ENCODE measurements around the gene CBLN2.

CBLN2 gene

DNA sequence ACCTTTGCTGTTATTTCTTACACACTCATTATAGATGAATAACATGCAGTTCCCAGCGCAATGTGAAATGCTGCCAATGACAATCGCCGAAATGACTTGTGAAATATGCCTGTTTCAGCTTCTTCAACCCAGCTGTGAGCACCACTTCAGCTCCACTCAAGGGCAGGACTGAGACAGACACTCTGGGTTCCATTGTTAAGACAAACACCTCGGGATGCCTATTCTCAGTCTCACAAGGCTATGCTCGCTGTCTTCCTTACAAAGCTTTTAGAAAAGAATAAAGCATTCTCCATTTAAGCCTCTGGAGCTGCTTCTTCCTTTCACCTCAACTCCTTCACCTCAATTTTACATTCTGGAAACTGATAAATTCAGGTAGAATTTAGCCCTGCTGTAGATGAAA is 4.2 kb downstream of the CBLN2 start:
- H3K4me1 Mint-ChIP-seq, result peaks cover 19% of the 10 kb centered on the region
- H3K27ac Mint-ChIP-seq, result no peak overlapping the region
- peaks cover 85% of the 10 kb centered on the region for H3K27me3 Mint-ChIP-seq (ENCODE audit: low read depth, poor library complexity)
- H3K9me3 Mint-ChIP-seq, result no peaks in the 10 kb centered on the region
- DNase-seq, result no peak
- no peaks in the 10 kb centered on the region for H3K36me3 Mint-ChIP-seq (ENCODE audit: low read depth)
- TF ChIP-seq, protein P1, sequence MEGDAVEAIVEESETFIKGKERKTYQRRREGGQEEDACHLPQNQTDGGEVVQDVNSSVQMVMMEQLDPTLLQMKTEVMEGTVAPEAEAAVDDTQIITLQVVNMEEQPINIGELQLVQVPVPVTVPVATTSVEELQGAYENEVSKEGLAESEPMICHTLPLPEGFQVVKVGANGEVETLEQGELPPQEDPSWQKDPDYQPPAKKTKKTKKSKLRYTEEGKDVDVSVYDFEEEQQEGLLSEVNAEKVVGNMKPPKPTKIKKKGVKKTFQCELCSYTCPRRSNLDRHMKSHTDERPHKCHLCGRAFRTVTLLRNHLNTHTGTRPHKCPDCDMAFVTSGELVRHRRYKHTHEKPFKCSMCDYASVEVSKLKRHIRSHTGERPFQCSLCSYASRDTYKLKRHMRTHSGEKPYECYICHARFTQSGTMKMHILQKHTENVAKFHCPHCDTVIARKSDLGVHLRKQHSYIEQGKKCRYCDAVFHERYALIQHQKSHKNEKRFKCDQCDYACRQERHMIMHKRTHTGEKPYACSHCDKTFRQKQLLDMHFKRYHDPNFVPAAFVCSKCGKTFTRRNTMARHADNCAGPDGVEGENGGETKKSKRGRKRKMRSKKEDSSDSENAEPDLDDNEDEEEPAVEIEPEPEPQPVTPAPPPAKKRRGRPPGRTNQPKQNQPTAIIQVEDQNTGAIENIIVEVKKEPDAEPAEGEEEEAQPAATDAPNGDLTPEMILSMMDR (IDR thresholded peaks at IDR 0.05), result no peak
- H3K4me3 Mint-ChIP-seq, result no peak overlapping the region

DNA sequence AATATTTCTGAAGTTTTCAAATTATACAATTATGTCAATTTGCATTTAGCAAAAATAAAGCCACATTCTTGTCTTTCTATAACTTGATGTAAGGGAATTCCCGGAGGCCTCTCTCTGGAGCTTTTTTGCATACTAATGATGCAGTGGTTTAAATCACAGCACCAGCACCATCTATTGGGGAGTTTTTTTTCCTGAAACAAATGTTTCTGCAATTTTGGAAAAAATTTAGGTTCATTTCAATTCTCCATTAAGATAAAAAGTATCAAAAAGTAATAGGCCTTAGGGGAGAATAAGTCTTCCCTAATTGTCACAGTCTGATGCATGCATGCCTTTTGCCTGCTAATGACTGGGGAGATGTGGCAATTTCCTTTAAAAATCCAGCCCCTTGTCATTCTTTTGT is 13.5 kb downstream of the CBLN2 start:
- DNase-seq, result no peak
- Mint-ChIP-seq H3K4me3 (no peak overlapping the region), H3K27me3 (ENCODE audit: low read depth, poor library complexity) (peaks cover 7% of the 10 kb centered on the region), H3K9me3 (peaks cover 6% of the 10 kb centered on the region), H3K4me1 (no peaks in the 10 kb centered on the region), H3K27ac (no peak overlapping the region), H3K36me3 (ENCODE audit: low read depth) (no peaks in the 10 kb centered on the region)
- TF ChIP-seq, protein P1 (IDR thresholded peaks at IDR 0.05), result no peak

DNA sequence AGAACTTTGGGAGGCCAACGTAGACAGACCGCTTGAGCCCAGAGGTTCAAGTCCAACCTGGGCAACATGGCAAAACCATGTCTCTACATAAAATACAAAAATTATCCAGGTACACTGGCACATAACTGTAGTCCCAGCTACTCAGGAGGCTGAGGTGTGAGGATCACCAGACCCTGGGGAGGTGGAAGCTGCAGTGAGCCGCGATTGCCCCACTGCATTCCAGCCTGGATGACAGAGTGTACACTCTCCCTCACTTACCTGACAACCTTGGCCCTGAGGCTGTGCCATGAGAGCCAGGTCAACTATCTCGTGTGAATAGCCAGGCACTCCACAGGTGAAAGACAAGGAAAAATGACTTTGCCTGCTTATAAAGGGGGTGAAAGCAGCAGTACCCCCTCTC is 39.3 kb downstream of the CBLN2 start:
- Mint-ChIP-seq H3K27ac (no peak overlapping the region), H3K27me3 (ENCODE audit: low read depth, poor library complexity) (peaks cover 2% of the 10 kb centered on the region), H3K4me3 (no peak overlapping the region), H3K36me3 (ENCODE audit: low read depth) (no peaks in the 10 kb centered on the region), H3K4me1 (no peaks in the 10 kb centered on the region), H3K9me3 (no peaks in the 10 kb centered on the region)
- DNase-seq, result no peak
- TF ChIP-seq, protein P1 (IDR thresholded peaks at IDR 0.05), result no peak

DNA sequence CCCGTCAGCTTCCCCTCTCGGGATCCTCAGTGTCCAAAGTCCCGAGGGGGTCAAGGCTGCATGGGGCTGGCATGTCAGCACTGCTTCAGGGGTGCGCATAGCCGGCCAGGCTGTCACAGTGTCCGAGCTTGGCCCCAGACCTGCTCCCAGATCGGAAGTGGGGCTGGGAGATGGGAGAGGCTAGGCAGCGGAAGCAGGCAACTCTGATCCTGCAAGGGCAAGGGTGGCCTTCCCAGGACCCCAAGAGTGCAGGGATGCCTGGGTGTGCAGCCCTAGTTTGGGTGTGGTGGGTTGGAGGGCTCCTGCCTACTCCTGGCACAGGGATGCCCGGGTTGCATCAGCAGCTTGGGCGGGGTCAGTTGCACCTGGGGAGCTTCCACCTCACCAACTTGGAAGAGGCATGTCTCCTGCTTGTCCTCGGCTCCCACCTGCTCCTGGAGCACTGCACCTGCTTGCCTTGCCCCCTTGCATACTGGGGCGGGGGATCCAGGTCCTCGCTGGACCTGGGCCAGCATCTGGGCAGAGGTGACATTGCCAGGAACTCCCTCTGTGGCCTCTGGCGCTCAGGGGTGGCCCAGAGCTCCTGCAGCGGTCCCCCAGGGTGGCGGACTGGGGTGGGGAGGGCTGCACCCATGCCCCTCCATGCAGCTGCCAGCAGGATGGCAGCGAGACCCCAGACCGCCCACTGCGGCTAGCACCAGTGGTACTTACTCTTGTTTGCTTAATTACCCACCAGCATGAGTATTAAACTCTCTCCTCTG is 41.3 kb downstream of the CBLN2 start:
- H3K27me3 Mint-ChIP-seq (ENCODE audit: low read depth, poor library complexity), result peaks cover 6% of the 10 kb centered on the region

DNA sequence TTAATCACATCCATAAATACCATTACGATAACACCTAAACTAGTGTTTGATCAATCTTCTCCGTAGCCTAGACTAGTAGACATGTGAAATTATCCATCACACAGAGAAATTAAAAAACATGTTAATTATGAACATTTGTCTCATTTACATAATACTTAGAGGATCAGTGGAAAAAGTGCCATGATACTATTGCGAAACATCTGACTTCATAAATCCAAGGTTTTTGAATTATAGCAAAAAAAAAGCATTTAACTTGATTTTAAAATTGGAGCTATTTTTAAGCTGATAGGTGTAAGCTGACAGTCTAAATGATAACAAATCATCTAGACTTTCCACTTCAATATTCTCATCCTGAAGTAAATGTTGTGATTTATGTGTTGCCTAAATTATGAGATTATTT is 51.6 kb downstream of the CBLN2 start:
- Mint-ChIP-seq H3K27ac (no peak overlapping the region), H3K4me3 (no peak overlapping the region), H3K4me1 (no peaks in the 10 kb centered on the region), H3K27me3 (ENCODE audit: low read depth, poor library complexity) (no peaks in the 10 kb centered on the region), H3K36me3 (ENCODE audit: low read depth) (no peaks in the 10 kb centered on the region), H3K9me3 (no peaks in the 10 kb centered on the region)
- DNase-seq, result no peak
- TF ChIP-seq, protein P1 (IDR thresholded peaks at IDR 0.05), result no peak

More for the DNA sequence above, 41.3 kb downstream of the CBLN2 start:
- Mint-ChIP-seq H3K4me1 (no peaks in the 10 kb centered on the region), H3K36me3 (ENCODE audit: low read depth) (no peaks in the 10 kb centered on the region), H3K27ac (no peak overlapping the region), H3K4me3 (no peak overlapping the region), H3K9me3 (no peaks in the 10 kb centered on the region)
- TF ChIP-seq, protein P1 (IDR thresholded peaks at IDR 0.05), result no peak
- no peak for DNase-seq

Data from nephron progenitor cell (in vitro differentiated cells).